Breast epithelium (tissue), 3 donors: ENCODE measurements around the gene BTD.

Source experiments
- POLR2A ChIP-seq: fragments of 450-650 bp; IDR thresholded peaks from one replicate; pipeline ENCODE4 v1.6.1; 2016; ENCODE audit warnings: antibody characterized with exemption, mild to moderate bottlenecking, moderate library complexity
- POLR2AphosphoS5 ChIP-seq, 3 donors: sonication (generic); formaldehyde crosslinking; IDR thresholded peaks; one replicate each; pipeline ENCODE4 v1.6.1; 2017; ENCODE audit warnings: antibody characterized with exemption in 3 of 3
- TF ChIP-seq, protein P1 (sequence below), 3 donors: fragments of 450-650 bp; IDR thresholded peaks; one replicate each; pipeline ENCODE4 v1.5.1; 2016 to 2017; ENCODE audit warnings: antibody characterized with exemption in 3 of 3, mild to moderate bottlenecking in 3 of 3, moderate library complexity in 3 of 3

DNA sequence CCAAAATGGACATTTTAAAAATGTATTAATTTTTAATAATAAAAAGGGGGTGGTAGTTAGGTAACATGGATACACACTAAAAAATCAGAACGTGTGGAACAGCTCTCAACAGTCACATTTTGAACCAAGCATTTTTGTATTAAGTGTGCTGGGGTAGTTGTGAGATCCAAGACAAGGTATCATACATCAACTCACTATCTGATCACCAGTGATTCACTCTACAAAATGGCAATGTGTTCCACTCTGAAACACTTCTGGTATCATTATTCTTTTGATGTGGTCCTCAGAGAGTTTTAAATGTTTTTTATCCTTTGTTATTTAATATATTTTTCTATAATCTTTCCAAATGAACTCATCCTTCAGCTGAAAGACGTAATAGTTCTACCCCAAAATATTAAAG, 5.6 kb upstream of the BTD start:
- TF ChIP-seq, protein P1, sequence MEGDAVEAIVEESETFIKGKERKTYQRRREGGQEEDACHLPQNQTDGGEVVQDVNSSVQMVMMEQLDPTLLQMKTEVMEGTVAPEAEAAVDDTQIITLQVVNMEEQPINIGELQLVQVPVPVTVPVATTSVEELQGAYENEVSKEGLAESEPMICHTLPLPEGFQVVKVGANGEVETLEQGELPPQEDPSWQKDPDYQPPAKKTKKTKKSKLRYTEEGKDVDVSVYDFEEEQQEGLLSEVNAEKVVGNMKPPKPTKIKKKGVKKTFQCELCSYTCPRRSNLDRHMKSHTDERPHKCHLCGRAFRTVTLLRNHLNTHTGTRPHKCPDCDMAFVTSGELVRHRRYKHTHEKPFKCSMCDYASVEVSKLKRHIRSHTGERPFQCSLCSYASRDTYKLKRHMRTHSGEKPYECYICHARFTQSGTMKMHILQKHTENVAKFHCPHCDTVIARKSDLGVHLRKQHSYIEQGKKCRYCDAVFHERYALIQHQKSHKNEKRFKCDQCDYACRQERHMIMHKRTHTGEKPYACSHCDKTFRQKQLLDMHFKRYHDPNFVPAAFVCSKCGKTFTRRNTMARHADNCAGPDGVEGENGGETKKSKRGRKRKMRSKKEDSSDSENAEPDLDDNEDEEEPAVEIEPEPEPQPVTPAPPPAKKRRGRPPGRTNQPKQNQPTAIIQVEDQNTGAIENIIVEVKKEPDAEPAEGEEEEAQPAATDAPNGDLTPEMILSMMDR (IDR thresholded peaks at IDR 0.05) = no peak
- no peak for TF ChIP-seq POLR2AphosphoS5 (IDR thresholded peaks at IDR 0.05)
- no peak for TF ChIP-seq POLR2A
